CD8-positive, alpha-beta T cell (primary cell): ENCODE measurements around the gene ACP2. TPM values are rescaled to one million over a fixed set of nuclear protein-coding genes. Genes with fewer than 3 reads are reported as not detected.

Source experiments
- total RNA-seq, 46 experiments: library from RNA in 2 of 46; stranded (reverse) in 2 of 46; gene quantifications; one replicate each; pipeline ENCODE4 v1.2.3 and lab custom pipeline; 2021 to 2026

ACP2 gene
- total RNA-seq, 2 experiments from 2014 or later = 18.3 to 22.6 TPM

Other genes starting within 250 kb of the ACP2 start
- 100 to 1,000 TPM; 194 to 215 TPM for gene ARFGAP2, start 71.9 kb downstream of the ACP2 start, total RNA-seq
- gene PACSIN3, start 62.4 kb downstream of the ACP2 start, total RNA-seq = not detected
- 10 to 100 TPM; 39.0 to 43.0 TPM for gene DDB2, start 33.8 kb downstream of the ACP2 start, total RNA-seq
- 1 to 10 TPM; 1.3 to 1.5 TPM for gene NR1H3, start 9.2 kb upstream of the ACP2 start, total RNA-seq
- gene MADD, start 21.3 kb upstream of the ACP2 start, total RNA-seq = 100 to 1,000 TPM; 191 to 196 TPM
- not detected for gene MYBPC3, start 103.9 kb upstream of the ACP2 start, total RNA-seq
- 1 to 10 TPM in 1 of 2 experiments, under 1 TPM in 1; 0.58 to 1.1 TPM for gene SPI1, start 129.7 kb upstream of the ACP2 start, total RNA-seq
- gene SLC39A13, start 159.8 kb upstream of the ACP2 start, total RNA-seq = 10 to 100 TPM; 34.0 to 34.6 TPM
- 10 to 100 TPM; 58.1 to 63.4 TPM for gene PSMC3, start 177.6 kb upstream of the ACP2 start, total RNA-seq
- gene RAPSN, start 200.3 kb upstream of the ACP2 start, total RNA-seq = under 1 TPM; 0.84 to 0.94 TPM